Epithelial cell of esophagus (primary cell): ENCODE results near the gene CEBPA.
A peak's percentile ranks its signal among the peaks of the same experiment; 100 is the strongest.

Experiments
- DNase-seq: peaks from one replicate; pipeline ENCODE4 v3.0.0; 2010; ENCODE audit warnings: low read depth
- H3K4me3 ChIP-seq: 2 replicates; pipeline ENCODE4 v1.5.1; 2011; ENCODE audit warnings: mild to moderate bottlenecking, low read length, control low read depth
- CTCF ChIP-seq: IDR thresholded peaks from 2 replicates; pipeline ENCODE4 v1.5.1; 2011; ENCODE audit warnings: low read depth, mild to moderate bottlenecking, low read length, control low read depth, inconsistent platforms; ENCODE audit not compliant: insufficient read depth; ENCODE audit errors: missing control alignments

CEBPA gene

GRCh38 chr19:33290956-33291622, 11.2 kb downstream of the CEBPA start:
- no peak overlapping the region for H3K4me3 ChIP-seq
- DNase-seq, result peak; percentile 89
- TF ChIP-seq CTCF, result no peak

DNA sequence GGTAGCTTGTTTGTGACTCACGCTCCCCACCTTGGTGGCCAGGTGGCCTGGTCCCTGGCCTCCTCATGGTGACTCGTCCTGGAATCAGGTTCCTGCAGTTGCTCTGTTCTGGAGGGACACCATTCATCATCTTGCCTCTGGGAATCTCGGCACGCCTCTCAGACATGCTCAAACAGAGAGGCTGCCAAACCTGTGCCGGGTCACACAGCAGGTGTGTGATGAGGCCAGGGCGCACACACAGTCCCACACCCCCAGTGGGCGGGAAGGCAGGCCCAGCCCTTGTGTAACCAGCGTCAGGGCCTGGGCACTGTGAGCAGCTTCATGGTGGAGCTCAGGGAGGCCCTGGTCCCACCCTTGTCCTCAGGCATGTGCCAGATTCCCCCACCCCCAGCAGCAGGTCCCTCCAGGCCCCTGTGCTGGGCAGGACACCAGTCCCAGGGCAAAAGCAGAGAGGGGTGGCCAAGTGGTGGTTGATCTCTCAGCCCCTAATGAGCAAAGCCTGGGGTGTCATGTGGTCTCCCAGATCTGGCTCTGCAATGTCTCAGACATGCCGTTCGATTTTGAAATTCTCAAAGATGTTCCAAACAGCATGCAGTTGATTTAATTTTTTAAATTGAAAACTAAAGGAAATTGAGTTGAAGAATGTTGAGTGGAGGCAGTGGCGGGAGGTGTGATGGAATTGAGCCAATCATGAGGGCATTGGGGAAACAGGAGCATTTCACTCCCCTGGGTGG, 12.1 kb downstream of the CEBPA start:
- no peak overlapping the region for H3K4me3 ChIP-seq
- no peak for TF ChIP-seq CTCF
- peak; percentile 82 for DNase-seq

GRCh38 chr19:33289261-33289660, 13.1 kb downstream of the CEBPA start:
- no peak for TF ChIP-seq CTCF
- DNase-seq, result no peak
- H3K4me3 ChIP-seq, result no peak overlapping the region

DNA sequence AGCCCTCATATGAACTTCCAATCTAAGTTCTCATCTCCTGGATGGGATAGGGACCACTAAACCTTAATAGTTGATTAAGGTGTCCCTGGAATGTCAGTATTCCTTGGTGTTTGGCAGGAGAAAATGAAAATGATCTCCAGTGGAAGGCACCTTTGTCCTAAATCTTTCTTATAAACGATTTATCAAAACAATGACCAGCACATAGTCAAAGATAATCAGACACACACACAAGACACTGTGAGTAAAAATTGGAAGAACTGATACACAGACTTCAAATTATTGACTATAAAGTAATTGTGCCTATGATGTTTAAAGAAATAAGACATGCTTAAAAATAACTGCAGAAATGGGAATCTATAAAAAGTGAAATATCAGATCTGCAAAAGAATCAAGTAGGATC, 13.7 kb downstream of the CEBPA start:
- TF ChIP-seq CTCF, result no peak
- no peak overlapping the region for H3K4me3 ChIP-seq
- no peak for DNase-seq

DNA sequence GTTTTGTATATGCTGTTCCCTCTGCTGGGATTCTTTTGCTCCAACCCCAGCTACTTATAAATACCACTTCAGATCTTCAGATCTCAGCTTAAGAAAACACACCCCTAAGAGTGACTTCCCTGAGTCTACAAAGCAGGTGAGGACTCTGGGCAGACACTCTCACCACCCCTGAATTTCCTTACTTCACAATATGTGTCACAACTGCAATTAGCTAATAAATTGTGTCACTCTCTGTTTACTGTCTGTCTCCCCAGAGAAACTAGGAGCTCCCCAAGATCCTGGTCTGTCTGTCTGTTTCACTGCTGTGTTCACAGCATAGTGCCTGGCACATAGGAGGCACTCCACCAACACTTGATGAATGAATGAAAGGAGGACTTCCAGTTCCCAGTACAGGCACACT, 14.4 kb downstream of the CEBPA start:
- no peak overlapping the region for H3K4me3 ChIP-seq
- no peak for TF ChIP-seq CTCF
- peak; percentile 32 for DNase-seq

DNA sequence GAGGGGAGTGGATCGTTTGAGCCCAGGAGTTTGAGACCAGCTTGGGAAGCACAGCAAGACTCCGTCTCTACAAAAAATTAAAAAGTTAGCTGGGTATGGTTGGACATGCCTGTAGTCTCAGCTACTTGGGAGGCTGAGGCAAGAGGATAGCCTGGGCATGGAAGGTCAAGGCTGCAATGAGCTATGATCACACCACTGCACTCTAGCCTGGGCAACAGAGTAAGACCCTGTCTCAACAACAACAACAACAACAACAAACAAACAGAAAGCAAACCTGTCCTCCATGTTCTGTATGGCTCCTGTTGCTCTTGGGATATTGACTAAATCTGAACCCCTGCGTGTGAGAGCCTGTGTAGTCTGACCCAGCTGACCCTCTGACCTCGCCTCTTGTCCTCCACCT, 14.9 kb downstream of the CEBPA start:
- TF ChIP-seq CTCF, result no peak
- H3K4me3 ChIP-seq, result no peak overlapping the region
- DNase-seq, result no peak
